Chondrocyte (in vitro differentiated cells): ENCODE data around the gene CUL9. TPM values are rescaled to one million over a fixed set of nuclear protein-coding genes. Genes with fewer than 3 reads are reported as not detected.

Source experiments
- DNase-seq: peaks from one replicate; pipeline ENCODE4 v3.0.0; 2021; ENCODE audit warnings: mixed read lengths, low spot score
- H3K27ac Mint-ChIP-seq: one replicate; pipeline ENCODE4 v1.8.0; 2021; ENCODE audit warnings: mild to moderate bottlenecking, moderate library complexity, mixed read lengths; ENCODE audit not compliant: unreplicated experiment
- H3K27me3 Mint-ChIP-seq: 2 replicates; pipeline ENCODE4 v1.8.0; 2021; ENCODE audit warnings: low read depth, mixed read lengths
- H3K36me3 Mint-ChIP-seq: 2 replicates; pipeline ENCODE4 v1.8.0; 2021; ENCODE audit warnings: low read depth, mixed read lengths
- H3K4me1 Mint-ChIP-seq: 2 replicates; pipeline ENCODE4 v1.8.0; 2021; ENCODE audit warnings: low read depth, mild to moderate bottlenecking, mixed read lengths
- H3K4me3 Mint-ChIP-seq: one replicate; pipeline ENCODE4 v1.8.0; 2021; ENCODE audit warnings: mild to moderate bottlenecking, moderate library complexity, mixed read lengths; ENCODE audit not compliant: unreplicated experiment
- H3K9me3 Mint-ChIP-seq: 2 replicates; pipeline ENCODE4 v1.8.0; 2021; ENCODE audit warnings: low read depth, mixed read lengths
- total RNA-seq: library from RNA; stranded (reverse); gene quantifications from 3 replicates; pipeline ENCODE4 v1.2.1, GENCODE V29; 2021
- TF ChIP-seq, protein P1 (sequence below): fragments of 200-600 bp; sonication (generic); IDR thresholded peaks from 2 replicates; pipeline ENCODE4 v1.5.0; 2021; ENCODE audit warnings: antibody characterized with exemption, mild to moderate bottlenecking, moderate library complexity

Gene CUL9
- total RNA-seq, 1 donor from 2014 or later: 19.8 TPM

DNA sequence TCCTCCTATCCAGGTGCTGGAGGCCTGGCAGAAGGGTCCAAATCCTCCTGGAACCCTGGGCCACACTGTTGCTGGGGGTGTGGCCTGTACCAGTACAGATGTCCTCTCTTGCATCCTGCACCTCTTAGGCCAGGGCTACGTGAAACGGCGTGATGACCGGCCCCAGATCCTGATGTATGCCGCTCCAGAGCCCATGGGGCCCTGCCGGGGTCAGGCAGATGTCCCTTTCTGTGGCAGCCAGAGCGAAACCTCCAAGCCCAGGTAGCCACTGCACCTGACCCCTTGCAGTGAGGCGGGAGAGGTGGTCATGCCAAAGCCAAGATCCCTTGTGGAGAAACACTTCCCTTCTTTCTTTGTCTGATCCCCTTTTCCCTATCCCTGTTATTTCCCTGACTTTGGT, 33.1 kb downstream of the CUL9 start:
- Mint-ChIP-seq H3K36me3 (peaks cover 17% of the 10 kb centered on the region), H3K27me3 (no peaks in the 10 kb centered on the region)
- TF ChIP-seq, protein P1, sequence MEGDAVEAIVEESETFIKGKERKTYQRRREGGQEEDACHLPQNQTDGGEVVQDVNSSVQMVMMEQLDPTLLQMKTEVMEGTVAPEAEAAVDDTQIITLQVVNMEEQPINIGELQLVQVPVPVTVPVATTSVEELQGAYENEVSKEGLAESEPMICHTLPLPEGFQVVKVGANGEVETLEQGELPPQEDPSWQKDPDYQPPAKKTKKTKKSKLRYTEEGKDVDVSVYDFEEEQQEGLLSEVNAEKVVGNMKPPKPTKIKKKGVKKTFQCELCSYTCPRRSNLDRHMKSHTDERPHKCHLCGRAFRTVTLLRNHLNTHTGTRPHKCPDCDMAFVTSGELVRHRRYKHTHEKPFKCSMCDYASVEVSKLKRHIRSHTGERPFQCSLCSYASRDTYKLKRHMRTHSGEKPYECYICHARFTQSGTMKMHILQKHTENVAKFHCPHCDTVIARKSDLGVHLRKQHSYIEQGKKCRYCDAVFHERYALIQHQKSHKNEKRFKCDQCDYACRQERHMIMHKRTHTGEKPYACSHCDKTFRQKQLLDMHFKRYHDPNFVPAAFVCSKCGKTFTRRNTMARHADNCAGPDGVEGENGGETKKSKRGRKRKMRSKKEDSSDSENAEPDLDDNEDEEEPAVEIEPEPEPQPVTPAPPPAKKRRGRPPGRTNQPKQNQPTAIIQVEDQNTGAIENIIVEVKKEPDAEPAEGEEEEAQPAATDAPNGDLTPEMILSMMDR: no peak

DNA sequence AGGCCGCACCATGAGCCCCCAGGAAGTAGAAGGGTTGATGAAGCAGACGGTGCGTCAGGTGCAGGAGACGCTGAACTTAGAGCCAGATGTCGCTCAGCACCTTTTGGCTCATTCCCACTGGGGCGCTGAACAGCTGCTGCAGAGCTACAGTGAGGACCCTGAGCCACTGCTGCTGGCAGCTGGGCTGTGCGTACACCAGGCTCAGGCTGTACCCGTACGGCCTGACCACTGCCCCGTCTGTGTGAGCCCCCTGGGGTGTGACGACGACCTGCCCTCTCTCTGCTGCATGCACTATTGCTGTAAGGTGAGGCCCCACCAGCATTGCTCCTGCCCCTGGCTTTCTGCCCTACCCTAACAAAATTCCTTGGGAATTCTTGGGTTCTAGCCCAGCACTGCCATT, 34.2 kb downstream of the CUL9 start:
- TF ChIP-seq, protein P1: no peak
- peaks cover 3% of the 10 kb centered on the region for H3K4me1 Mint-ChIP-seq
- H3K27me3 Mint-ChIP-seq: no peaks in the 10 kb centered on the region
- peak; percentile 68 for DNase-seq
- no peak overlapping the region for H3K27ac Mint-ChIP-seq
- H3K4me3 Mint-ChIP-seq: no peak overlapping the region
- H3K9me3 Mint-ChIP-seq: no peaks in the 10 kb centered on the region
- H3K36me3 Mint-ChIP-seq: peaks cover 20% of the 10 kb centered on the region

More for the DNA sequence above, 33.1 kb downstream of the CUL9 start:
- H3K4me1 Mint-ChIP-seq: peaks cover 3% of the 10 kb centered on the region
- no peak overlapping the region for H3K4me3 Mint-ChIP-seq
- no peaks in the 10 kb centered on the region for H3K9me3 Mint-ChIP-seq
- H3K27ac Mint-ChIP-seq: no peak overlapping the region
- peak; percentile 64 for DNase-seq

DNA sequence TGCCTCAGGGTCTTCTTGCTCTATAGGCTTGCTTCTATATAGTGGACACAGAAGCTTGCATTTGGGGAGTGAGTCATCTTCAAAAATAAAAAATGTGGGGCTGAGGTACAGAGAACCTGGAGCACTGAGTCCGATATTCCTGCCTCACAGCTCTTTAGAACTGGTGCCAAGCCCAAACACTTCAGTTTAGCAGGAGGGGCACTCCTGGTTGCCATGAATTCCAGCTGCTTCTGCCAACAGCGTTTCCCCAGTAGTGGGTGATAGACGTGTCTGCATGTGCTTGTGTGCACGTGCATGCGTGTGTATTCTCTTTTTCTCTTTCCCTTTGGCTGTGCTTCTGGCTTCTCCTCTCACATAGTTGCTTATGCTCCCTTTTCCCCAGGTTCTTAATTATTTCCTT, 35.4 kb downstream of the CUL9 start:
- no peak overlapping the region for H3K27ac Mint-ChIP-seq
- no peaks in the 10 kb centered on the region for H3K27me3 Mint-ChIP-seq
- no peaks in the 10 kb centered on the region for H3K9me3 Mint-ChIP-seq
- no peak for DNase-seq
- H3K4me1 Mint-ChIP-seq: no peaks in the 10 kb centered on the region
- no peak overlapping the region for H3K4me3 Mint-ChIP-seq
- TF ChIP-seq, protein P1: no peak
- H3K36me3 Mint-ChIP-seq: peaks cover 20% of the 10 kb centered on the region

DNA sequence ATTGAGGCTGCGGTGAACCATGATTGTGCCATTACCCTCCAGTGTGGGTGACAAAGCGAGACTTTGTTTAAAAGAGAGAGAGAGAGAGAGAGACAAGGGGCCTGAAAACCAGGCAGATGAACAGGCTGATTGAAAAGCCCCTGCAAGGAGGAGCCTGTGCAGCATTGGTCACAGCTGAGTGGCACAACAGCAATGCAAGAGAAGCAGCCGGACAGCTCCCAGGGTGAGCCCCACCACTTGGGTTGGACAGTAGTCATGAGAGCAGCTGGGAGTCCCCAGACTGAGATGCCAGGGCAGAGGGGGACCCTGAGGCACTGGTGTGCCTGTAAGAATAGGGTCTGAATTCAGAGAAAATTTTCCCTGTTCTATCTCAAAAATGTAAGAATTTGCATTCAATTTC, 37.1 kb downstream of the CUL9 start:
- H3K27me3 Mint-ChIP-seq: no peaks in the 10 kb centered on the region

DNA sequence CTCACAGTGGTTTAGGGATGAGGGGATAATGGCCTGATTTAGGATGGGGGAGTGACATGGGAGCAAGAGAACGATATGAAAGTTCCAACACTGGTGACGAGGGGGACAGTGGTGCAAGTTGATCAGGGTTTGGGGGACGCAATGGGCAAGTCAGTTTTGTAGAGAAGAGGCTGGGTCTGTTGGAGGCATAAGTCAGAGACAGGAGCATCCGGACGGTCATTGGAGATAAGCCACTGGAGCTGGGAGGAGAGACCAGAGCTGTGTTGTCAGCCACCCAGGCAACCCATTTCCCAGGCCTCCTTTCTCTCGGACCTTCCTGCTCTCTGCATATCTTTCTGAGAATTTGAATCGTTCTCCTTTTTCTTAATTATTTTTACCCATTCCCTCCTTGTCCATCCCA, 37.8 kb downstream of the CUL9 start:
- no peak overlapping the region for H3K4me3 Mint-ChIP-seq
- peaks cover 8% of the 10 kb centered on the region for H3K4me1 Mint-ChIP-seq
- H3K9me3 Mint-ChIP-seq: no peaks in the 10 kb centered on the region
- no peak overlapping the region for H3K27ac Mint-ChIP-seq
- TF ChIP-seq, protein P1: no peak
- peak; percentile 17 for DNase-seq
- H3K36me3 Mint-ChIP-seq: peaks cover 21% of the 10 kb centered on the region
- no peaks in the 10 kb centered on the region for H3K27me3 Mint-ChIP-seq

More for the DNA sequence above, 37.1 kb downstream of the CUL9 start:
- no peak overlapping the region for H3K4me3 Mint-ChIP-seq
- H3K36me3 Mint-ChIP-seq: peaks cover 19% of the 10 kb centered on the region
- H3K27ac Mint-ChIP-seq: no peak overlapping the region
- H3K9me3 Mint-ChIP-seq: no peaks in the 10 kb centered on the region
- peak; percentile 57 for DNase-seq
- peaks cover 2% of the 10 kb centered on the region for H3K4me1 Mint-ChIP-seq
- TF ChIP-seq, protein P1: no peak
